Transverse colon (tissue), 4 donors: ENCODE data around the gene SIDT2. TPM values are rescaled to one million over a fixed set of nuclear protein-coding genes. Genes with fewer than 3 reads are reported as not detected.

Experiments used
- DNase-seq: peaks from one replicate; pipeline ENCODE4 v3.0.0-alpha.2; 2019
- H3K27ac ChIP-seq, 4 donors: fragments of 200-600 bp; sonication (generic); 2 replicates each; pipeline ENCODE4 v1.5.1; 2016 to 2018; ENCODE audit warnings: inconsistent platforms in 4 of 4
- H3K27me3 ChIP-seq: fragments of 200-600 bp; sonication (generic); 2 replicates; pipeline ENCODE4 v1.5.1; 2017; ENCODE audit warnings: inconsistent platforms
- H3K36me3 ChIP-seq, 4 donors: fragments of 200-600 bp; sonication (generic); 2 replicates each; pipeline ENCODE4 v1.5.1; 2017 to 2019; ENCODE audit warnings: inconsistent platforms in 4 of 4
- H3K4me1 ChIP-seq, 4 donors: fragments of 200-600 bp; sonication (generic); 2 replicates each; pipeline ENCODE4 v1.5.1; 2017 to 2020; ENCODE audit warnings: inconsistent platforms in 4 of 4
- H3K4me3 ChIP-seq, 4 donors: fragments of 200-600 bp; sonication (generic); 1 replicate in 1 of 4; 2 replicates in 3 of 4; pipeline versions ENCODE4 v1.5.1 to v1.6.1; 2017 to 2019; ENCODE audit warnings: inconsistent platforms in 4 of 4
- H3K9me3 ChIP-seq, 2 donors: fragments of 200-600 bp; sonication (generic); 2 replicates each; pipeline ENCODE4 v1.5.1; 2017 to 2019; ENCODE audit warnings: inconsistent platforms in 2 of 2
- CTCF ChIP-seq, 5 experiments: fragments of 200-600 bp in 3 of 5; fragments of 450-650 bp in 2 of 5; sonication (generic) in 3 of 5; IDR thresholded peaks; 1 replicate in 2 of 5; 2 replicates in 3 of 5; pipeline ENCODE4 v1.5.1; 2016 to 2017; ENCODE audit warnings: antibody characterized with exemption in 5 of 5, inconsistent platforms in 3 of 5, mild to moderate bottlenecking in 2 of 5, moderate library complexity in 1 of 5
- EP300 ChIP-seq: sonication (generic); formaldehyde crosslinking; IDR thresholded peaks from one replicate; pipeline ENCODE4 v1.6.1; 2017; ENCODE audit warnings: antibody characterized with exemption, low read depth
- POLR2A ChIP-seq: fragments of 450-650 bp; IDR thresholded peaks from one replicate; pipeline ENCODE4 v1.6.1; 2016; ENCODE audit warnings: antibody characterized with exemption, mild to moderate bottlenecking, moderate library complexity
- POLR2AphosphoS5 ChIP-seq, 3 donors: sonication (generic); formaldehyde crosslinking; IDR thresholded peaks; one replicate each; pipeline ENCODE4 v1.6.1; 2016; ENCODE audit warnings: antibody characterized with exemption in 3 of 3
- WGBS, 2 donors: methylation state at CpG; one replicate each; pipeline ENCODE4 v1.1.5; 2018; ENCODE audit warnings: low coverage in 1 of 2; 5-methylcytosine and 5-hydroxymethylcytosine counted together
- in situ Hi-C, 4 donors: fragments of 200-750 bp; cut with MboI; loops; one replicate each; pipeline versions ENCODE4 v1.15.0 to v1.15.1; 2017; ENCODE audit warnings: low sequenced_read_pairs in 3 of 4, low pct_ligation_motif_present in 1 of 4, low pct_unique_long_range_greater_than_20kb in 1 of 4
- intact Hi-C: fragments of 100-400 bp; cut with DNase I; formaldehyde crosslinking; loops from one replicate; pipeline ENCODE4 v1.15.1; 2023; ENCODE audit warnings: low total_unique reads
- total RNA-seq, 4 donors: library from RNA; depleted of rRNA; stranded (reverse); fragments of >200 nt; gene quantifications; one replicate each; pipeline ENCODE4 v1.1.0, GENCODE V29; 2016

Gene SIDT2
- total RNA-seq, 4 donors from 2014 or later, result 68.1 to 95.0 (median 78.2) TPM

GRCh38 chr11:117199916-117200812 is 21.6 kb downstream of the SIDT2 start:
- H3K27me3 ChIP-seq, result no peaks in the 10 kb centered on the region
- WGBS, 2 donors, result 38 to 55% methylated on average over 4 to 13 of the region's 13 CpGs
- peak overlapping the region; percentile 84 to 96 (median 88) for H3K27ac ChIP-seq
- no peaks in the 10 kb centered on the region for H3K9me3 ChIP-seq
- in situ Hi-C loops (no loop called here), intact Hi-C loops (no loop called here)
- TF ChIP-seq POLR2A (no peak), POLR2AphosphoS5 (IDR thresholded peaks at IDR 0.05) (peak in 1 of 3 donors; percentile 2), CTCF (IDR thresholded peaks at IDR 0.05) (no peak), EP300 (no peak)
- H3K36me3 ChIP-seq, result peaks cover 0 to 5% (median 0%) of the 10 kb centered on the region in 4 donors
- peaks cover 11 to 47% (median 24%) of the 10 kb centered on the region in 4 donors for H3K4me1 ChIP-seq
- peak overlapping the region; percentile 34 to 55 (median 45) for H3K4me3 ChIP-seq
- DNase-seq, result no peak

- Histone ChIP-seq H3K4me3 (peak overlapping the region; percentile 34 to 55 (median 45)), H3K9me3 (no peaks in the 10 kb centered on the region), H3K36me3 (peaks cover 0 to 10% (median 0%) of the 10 kb centered on the region in 4 donors), H3K27me3 (no peaks in the 10 kb centered on the region), H3K27ac (peak overlapping the region; percentile 84 to 96 (median 88)), H3K4me1 (peaks cover 11 to 51% (median 22%) of the 10 kb centered on the region in 4 donors)
- intact Hi-C loops, result no loop called here
- no peak for TF ChIP-seq POLR2AphosphoS5 (IDR thresholded peaks at IDR 0.05)
- no peak for TF ChIP-seq EP300
- no peak for TF ChIP-seq POLR2A
- no peak for TF ChIP-seq CTCF (IDR thresholded peaks at IDR 0.05)
- DNase-seq, result no peak
- WGBS, 2 donors, result 84% methylated on average over 12 of the region's 12 CpGs; no CpG with 5 or more reads in 1 of the 2 donors
- in situ Hi-C loops, result no loop called here
These were observed 22.5 kb downstream of the SIDT2 start for GRCh38 chr11:117200813-117201657.

- Histone ChIP-seq H3K27ac (peak overlapping the region; percentile 84 to 96 (median 88)), H3K27me3 (no peaks in the 10 kb centered on the region), H3K4me3 (peak overlapping the region; percentile 34 to 55 (median 45)), H3K36me3 (peaks cover 0 to 10% (median 0%) of the 10 kb centered on the region in 4 donors), H3K4me1 (peaks cover 11 to 51% (median 21%) of the 10 kb centered on the region in 4 donors), H3K9me3 (no peaks in the 10 kb centered on the region)
- TF ChIP-seq POLR2AphosphoS5 (IDR thresholded peaks at IDR 0.05), result peak in 1 of 3 donors; percentile 19
- TF ChIP-seq EP300, result no peak
- in situ Hi-C loops, result no loop called here
- DNase-seq, result no peak
- intact Hi-C loops, result no loop called here
- WGBS, 2 donors, result 56% methylated on average over 14 of the region's 14 CpGs; no CpG with 5 or more reads in 1 of the 2 donors
These were observed 23.2 kb downstream of the SIDT2 start for GRCh38 chr11:117201658-117202305.

GRCh38 chr11:117202386-117203068 is 24.0 kb downstream of the SIDT2 start:
- H3K27ac ChIP-seq, result peak overlapping the region; percentile 84 to 96 (median 88)
- intact Hi-C loops, result no loop called here
- no peaks in the 10 kb centered on the region for H3K27me3 ChIP-seq
- 69% methylated on average over 7 of the region's 7 CpGs; no CpG with 5 or more reads in 1 of the 2 donors for WGBS, 2 donors
- no peak for DNase-seq
- peak in 1 of 3 donors; percentile 47 for TF ChIP-seq POLR2AphosphoS5 (IDR thresholded peaks at IDR 0.05)
- no peak for TF ChIP-seq EP300
- peaks cover 0 to 10% (median 0%) of the 10 kb centered on the region in 4 donors for H3K36me3 ChIP-seq
- peaks cover 10 to 43% (median 15%) of the 10 kb centered on the region in 4 donors for H3K4me1 ChIP-seq
- in situ Hi-C loops, result no loop called here
- no peaks in the 10 kb centered on the region for H3K9me3 ChIP-seq
- H3K4me3 ChIP-seq, result peak overlapping the region; percentile 34 to 55 (median 45)
